ENCODE results near the gene OGDHL.
A peak's percentile ranks its signal among the peaks of the same experiment; 100 is the strongest.

Gene OGDHL

DNA sequence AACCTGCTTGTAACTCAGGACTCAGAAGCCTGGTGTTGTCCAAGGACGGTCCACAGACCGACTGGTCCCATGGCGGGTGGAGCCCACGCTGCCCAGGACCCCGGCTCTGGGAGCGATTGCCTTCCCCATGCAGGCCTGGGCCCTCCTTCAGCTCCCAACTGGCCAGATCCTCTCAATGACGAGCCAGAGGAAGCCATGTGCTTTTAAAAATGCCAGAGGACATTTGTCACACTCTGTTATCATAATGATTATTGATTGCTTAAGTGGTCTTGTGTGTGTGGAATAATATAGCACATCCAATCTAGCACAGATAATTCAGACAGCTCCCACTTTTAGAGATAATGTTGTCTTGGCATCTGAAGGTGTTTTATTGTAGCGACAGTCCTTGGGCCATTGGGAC, 22.6 kb upstream of the OGDHL start:
- no peak overlapping the region for H2AFZ ChIP-seq
- no peaks in the 10 kb centered on the region for H3K27me3 ChIP-seq (ENCODE audit: control insufficient read depth, insufficient read depth, low read length)
- H3K4me2 ChIP-seq (ENCODE audit: low read length), result no peak overlapping the region
- no peak overlapping the region for H3K9ac ChIP-seq
- H3K36me3 ChIP-seq (ENCODE audit: control insufficient read depth, insufficient read depth, low read length), result no peaks in the 10 kb centered on the region
- H3K4me3 ChIP-seq (ENCODE audit: low read depth, low read length), result no peak overlapping the region
- H3K9me3 ChIP-seq (ENCODE audit: control insufficient read depth, low read length), result no peaks in the 10 kb centered on the region
- no peak overlapping the region for H3K27ac ChIP-seq
- TF ChIP-seq, protein P1, sequence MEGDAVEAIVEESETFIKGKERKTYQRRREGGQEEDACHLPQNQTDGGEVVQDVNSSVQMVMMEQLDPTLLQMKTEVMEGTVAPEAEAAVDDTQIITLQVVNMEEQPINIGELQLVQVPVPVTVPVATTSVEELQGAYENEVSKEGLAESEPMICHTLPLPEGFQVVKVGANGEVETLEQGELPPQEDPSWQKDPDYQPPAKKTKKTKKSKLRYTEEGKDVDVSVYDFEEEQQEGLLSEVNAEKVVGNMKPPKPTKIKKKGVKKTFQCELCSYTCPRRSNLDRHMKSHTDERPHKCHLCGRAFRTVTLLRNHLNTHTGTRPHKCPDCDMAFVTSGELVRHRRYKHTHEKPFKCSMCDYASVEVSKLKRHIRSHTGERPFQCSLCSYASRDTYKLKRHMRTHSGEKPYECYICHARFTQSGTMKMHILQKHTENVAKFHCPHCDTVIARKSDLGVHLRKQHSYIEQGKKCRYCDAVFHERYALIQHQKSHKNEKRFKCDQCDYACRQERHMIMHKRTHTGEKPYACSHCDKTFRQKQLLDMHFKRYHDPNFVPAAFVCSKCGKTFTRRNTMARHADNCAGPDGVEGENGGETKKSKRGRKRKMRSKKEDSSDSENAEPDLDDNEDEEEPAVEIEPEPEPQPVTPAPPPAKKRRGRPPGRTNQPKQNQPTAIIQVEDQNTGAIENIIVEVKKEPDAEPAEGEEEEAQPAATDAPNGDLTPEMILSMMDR (IDR thresholded peaks at IDR 0.05), result no peak
- no peaks in the 10 kb centered on the region for H3K79me2 ChIP-seq
- H3K4me1 ChIP-seq, result no peaks in the 10 kb centered on the region

DNA sequence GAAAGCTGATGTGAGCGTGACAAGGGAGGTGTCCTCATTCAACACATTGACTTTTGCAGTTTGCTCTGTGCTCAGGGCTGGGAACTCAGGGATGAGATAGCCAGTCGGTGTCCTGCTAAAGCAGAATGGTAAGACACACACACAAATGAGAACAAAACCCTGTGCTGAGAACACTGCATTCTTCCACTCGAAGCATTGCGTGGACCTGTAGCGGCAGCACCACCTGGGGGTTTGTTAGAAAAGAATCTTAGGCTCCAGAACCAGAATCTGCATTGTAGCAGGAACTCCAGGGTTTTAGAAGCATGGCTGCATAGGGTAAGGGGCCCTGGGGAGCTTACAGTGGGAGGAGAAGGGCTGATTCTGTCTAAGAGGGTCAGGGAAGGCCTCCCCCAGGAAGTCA, 21.5 kb upstream of the OGDHL start:
- no peaks in the 10 kb centered on the region for H3K9me3 ChIP-seq (ENCODE audit: control insufficient read depth, low read length)
- no peaks in the 10 kb centered on the region for H3K4me1 ChIP-seq
- no peaks in the 10 kb centered on the region for H3K27me3 ChIP-seq (ENCODE audit: control insufficient read depth, insufficient read depth, low read length)
- no peak overlapping the region for H3K4me2 ChIP-seq (ENCODE audit: low read length)
- no peaks in the 10 kb centered on the region for H3K36me3 ChIP-seq (ENCODE audit: control insufficient read depth, insufficient read depth, low read length)
- no peaks in the 10 kb centered on the region for H3K79me2 ChIP-seq
- TF ChIP-seq, protein P1 (IDR thresholded peaks at IDR 0.05), result peak; percentile 34
- no peak overlapping the region for H3K4me3 ChIP-seq (ENCODE audit: low read depth, low read length)
- peak overlapping the region; percentile 17 for H2AFZ ChIP-seq
- H3K27ac ChIP-seq, result no peak overlapping the region
- no peak overlapping the region for H3K9ac ChIP-seq

DNA sequence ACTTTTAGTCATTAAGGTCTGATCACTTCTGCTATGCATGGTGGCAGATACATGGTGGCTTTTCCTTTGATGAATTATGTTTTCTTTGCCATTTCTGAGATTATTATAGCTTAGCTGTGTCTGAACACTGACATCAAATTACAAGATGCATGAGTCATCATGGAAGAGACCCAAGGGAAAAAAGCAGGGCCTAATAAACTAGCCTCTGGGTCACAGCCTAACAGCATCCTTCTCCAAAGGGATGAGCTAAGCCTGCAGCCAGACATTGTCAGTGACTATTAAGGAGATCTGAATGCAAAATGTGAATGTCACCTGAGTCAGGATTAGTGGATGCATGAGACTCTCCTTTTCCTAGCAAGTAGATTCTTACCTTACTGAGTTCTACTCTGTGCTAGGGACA, 19.1 kb upstream of the OGDHL start:
- TF ChIP-seq, protein P1 (IDR thresholded peaks at IDR 0.05), result no peak
- Histone ChIP-seq H3K79me2 (no peaks in the 10 kb centered on the region), H3K9ac (no peak overlapping the region), H3K27ac (no peak overlapping the region), H3K9me3 (ENCODE audit: control insufficient read depth, low read length) (no peaks in the 10 kb centered on the region), H3K4me3 (ENCODE audit: low read depth, low read length) (no peak overlapping the region), H2AFZ (no peak overlapping the region), H3K4me2 (ENCODE audit: low read length) (no peak overlapping the region), H3K36me3 (ENCODE audit: control insufficient read depth, insufficient read depth, low read length) (no peaks in the 10 kb centered on the region), H3K27me3 (ENCODE audit: control insufficient read depth, insufficient read depth, low read length) (no peaks in the 10 kb centered on the region), H3K4me1 (no peaks in the 10 kb centered on the region)

DNA sequence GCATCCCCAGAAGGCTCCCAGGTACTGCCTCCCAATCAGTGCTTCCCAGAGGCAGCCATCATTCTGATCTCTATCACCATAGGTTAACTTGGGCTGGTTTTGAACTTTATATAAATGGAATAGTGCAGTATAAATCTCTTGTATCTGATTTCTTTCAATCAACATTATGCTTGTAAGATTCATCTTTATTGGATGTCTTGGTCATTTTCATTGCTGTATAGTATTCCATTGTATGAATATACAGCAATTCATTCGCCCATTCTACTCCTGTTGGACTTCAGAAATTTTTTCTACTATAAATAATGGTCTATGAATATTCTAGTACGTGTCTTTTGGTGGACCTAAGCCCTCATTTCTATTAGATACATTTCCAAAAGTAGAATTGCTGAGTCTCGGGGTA, 16.1 kb upstream of the OGDHL start:
- Histone ChIP-seq H3K27me3 (ENCODE audit: control insufficient read depth, insufficient read depth, low read length) (no peaks in the 10 kb centered on the region), H3K4me3 (ENCODE audit: low read depth, low read length) (no peak overlapping the region), H3K36me3 (ENCODE audit: control insufficient read depth, insufficient read depth, low read length) (no peaks in the 10 kb centered on the region), H3K79me2 (no peaks in the 10 kb centered on the region), H2AFZ (no peak overlapping the region), H3K9ac (no peak overlapping the region), H3K9me3 (ENCODE audit: control insufficient read depth, low read length) (no peaks in the 10 kb centered on the region), H3K4me1 (no peaks in the 10 kb centered on the region), H3K27ac (no peak overlapping the region), H3K4me2 (ENCODE audit: low read length) (no peak overlapping the region)
- TF ChIP-seq, protein P1 (IDR thresholded peaks at IDR 0.05), result no peak

DNA sequence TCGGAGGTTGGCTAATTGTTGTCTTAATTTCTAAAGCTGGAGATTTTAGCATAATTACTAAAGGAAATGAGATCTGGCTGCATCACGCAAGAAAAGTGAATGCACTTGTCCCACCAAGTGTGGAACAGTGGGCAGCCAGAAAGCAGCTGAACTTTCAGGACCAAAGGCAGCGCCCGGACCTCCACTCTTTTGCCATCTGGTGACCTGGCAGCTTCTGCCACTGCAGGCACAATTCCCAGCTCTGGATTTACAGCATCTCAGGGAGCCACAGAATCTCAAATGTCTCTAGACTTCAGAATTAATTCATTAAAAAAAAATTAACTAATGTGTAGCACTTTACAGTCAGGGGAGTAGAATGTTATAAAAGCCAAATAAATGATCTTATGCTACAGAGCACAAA, 14.7 kb upstream of the OGDHL start:
- no peak overlapping the region for H3K9ac ChIP-seq
- H2AFZ ChIP-seq, result no peak overlapping the region
- no peaks in the 10 kb centered on the region for H3K27me3 ChIP-seq (ENCODE audit: control insufficient read depth, insufficient read depth, low read length)
- H3K9me3 ChIP-seq (ENCODE audit: control insufficient read depth, low read length), result no peaks in the 10 kb centered on the region
- H3K4me3 ChIP-seq (ENCODE audit: low read depth, low read length), result no peak overlapping the region
- H3K4me2 ChIP-seq (ENCODE audit: low read length), result no peak overlapping the region
- H3K36me3 ChIP-seq (ENCODE audit: control insufficient read depth, insufficient read depth, low read length), result no peaks in the 10 kb centered on the region
- H3K4me1 ChIP-seq, result no peaks in the 10 kb centered on the region
- no peaks in the 10 kb centered on the region for H3K79me2 ChIP-seq
- TF ChIP-seq, protein P1 (IDR thresholded peaks at IDR 0.05), result no peak
- H3K27ac ChIP-seq, result no peak overlapping the region
